Stomach smooth muscle (tissue), 2 donors: Measurements from ENCODE around the gene NRXN3.

Source experiments
- H3K27ac ChIP-seq: one replicate; pipeline ENCODE4 v1.7.0; 2013; ENCODE audit warnings: mild to moderate bottlenecking, low read length, inconsistent platforms
- H3K27me3 ChIP-seq, 2 donors: one replicate each; pipeline ENCODE4 v1.7.0; 2013; ENCODE audit warnings: low read length in 2 of 2; ENCODE audit not compliant: insufficient read depth in 2 of 2, control insufficient read depth in 1 of 2
- H3K36me3 ChIP-seq, 2 donors: one replicate each; pipeline ENCODE4 v1.7.0; 2013; ENCODE audit warnings: low read length in 2 of 2; ENCODE audit not compliant: control insufficient read depth in 2 of 2, insufficient read depth in 2 of 2
- H3K4me1 ChIP-seq: one replicate; pipeline ENCODE4 v1.7.0; 2013; ENCODE audit warnings: low read length; ENCODE audit not compliant: control insufficient read depth, insufficient read depth
- H3K4me3 ChIP-seq, 2 donors: one replicate each; pipeline ENCODE4 v1.7.0; 2013; ENCODE audit warnings: low read length in 2 of 2
- H3K9ac ChIP-seq, 2 donors: one replicate each; pipeline ENCODE4 v1.7.0; 2013; ENCODE audit warnings: low read length in 2 of 2, mild to moderate bottlenecking in 1 of 2
- H3K9me3 ChIP-seq, 2 donors: one replicate each; pipeline ENCODE4 v1.7.0; 2013; ENCODE audit warnings: low read length in 2 of 2; ENCODE audit not compliant: control insufficient read depth in 2 of 2
- donor health status: healthy.
- donor health status: Pancreatic carcinoma.

The NRXN3 gene

GRCh38 chr14:79225815-79226214 is 1055.6 kb downstream of the NRXN3 start:
- no peak overlapping the region for H3K9ac ChIP-seq
- no peak overlapping the region for H3K27ac ChIP-seq
- no peaks in the 10 kb centered on the region for H3K9me3 ChIP-seq
- no peaks in the 10 kb centered on the region for H3K4me1 ChIP-seq
- H3K36me3 ChIP-seq, result no peaks in the 10 kb centered on the region
- no peak overlapping the region for H3K4me3 ChIP-seq
- H3K27me3 ChIP-seq, result no peaks in the 10 kb centered on the region

GRCh38 chr14:79229383-79229909 is 1059.3 kb downstream of the NRXN3 start:
- H3K9me3 ChIP-seq, result no peaks in the 10 kb centered on the region
- no peaks in the 10 kb centered on the region for H3K4me1 ChIP-seq
- H3K9ac ChIP-seq, result no peak overlapping the region
- H3K27ac ChIP-seq, result no peak overlapping the region
- peak overlapping the region in 1 of 2 donors; percentile 34 for H3K4me3 ChIP-seq
- no peaks in the 10 kb centered on the region for H3K36me3 ChIP-seq
- H3K27me3 ChIP-seq, result no peaks in the 10 kb centered on the region

GRCh38 chr14:79242666-79243065 is 1072.5 kb downstream of the NRXN3 start:
- Histone ChIP-seq H3K4me3 (no peak overlapping the region), H3K27ac (no peak overlapping the region), H3K9me3 (no peaks in the 10 kb centered on the region), H3K27me3 (no peaks in the 10 kb centered on the region), H3K36me3 (no peaks in the 10 kb centered on the region), H3K4me1 (no peaks in the 10 kb centered on the region), H3K9ac (no peak overlapping the region)

- H3K9ac ChIP-seq, result no peak overlapping the region
- no peak overlapping the region for H3K4me3 ChIP-seq
- H3K27ac ChIP-seq, result no peak overlapping the region
These were observed 1076.0 kb downstream of the NRXN3 start for GRCh38 chr14:79246173-79246572.

GRCh38 chr14:79248126-79248525 is 1078.0 kb downstream of the NRXN3 start:
- no peaks in the 10 kb centered on the region for H3K9me3 ChIP-seq
- H3K4me1 ChIP-seq, result no peaks in the 10 kb centered on the region
- H3K4me3 ChIP-seq, result no peak overlapping the region
- no peaks in the 10 kb centered on the region for H3K36me3 ChIP-seq
- H3K27ac ChIP-seq, result no peak overlapping the region
- H3K27me3 ChIP-seq, result no peaks in the 10 kb centered on the region
- no peak overlapping the region for H3K9ac ChIP-seq

More at GRCh38 chr14:79246173-79246572, 1076.0 kb downstream of the NRXN3 start:
- Histone ChIP-seq H3K27me3 (no peaks in the 10 kb centered on the region), H3K4me1 (no peaks in the 10 kb centered on the region), H3K9me3 (no peaks in the 10 kb centered on the region), H3K36me3 (no peaks in the 10 kb centered on the region)

- H3K36me3 ChIP-seq, result no peaks in the 10 kb centered on the region
- no peak overlapping the region for H3K4me3 ChIP-seq
- no peaks in the 10 kb centered on the region for H3K4me1 ChIP-seq
- H3K27ac ChIP-seq, result no peak overlapping the region
- no peak overlapping the region for H3K9ac ChIP-seq
- no peaks in the 10 kb centered on the region for H3K9me3 ChIP-seq
- H3K27me3 ChIP-seq, result no peaks in the 10 kb centered on the region
These were observed 1078.6 kb downstream of the NRXN3 start for GRCh38 chr14:79248771-79249170.

GRCh38 chr14:79251278-79251677 is 1081.1 kb downstream of the NRXN3 start:
- Histone ChIP-seq H3K27me3 (no peaks in the 10 kb centered on the region), H3K9me3 (no peaks in the 10 kb centered on the region), H3K36me3 (no peaks in the 10 kb centered on the region), H3K9ac (no peak overlapping the region), H3K4me3 (no peak overlapping the region), H3K4me1 (no peaks in the 10 kb centered on the region), H3K27ac (no peak overlapping the region)

GRCh38 chr14:79253576-79253975 is 1083.4 kb downstream of the NRXN3 start:
- H3K4me1 ChIP-seq, result no peaks in the 10 kb centered on the region
- no peak overlapping the region for H3K27ac ChIP-seq
- no peaks in the 10 kb centered on the region for H3K36me3 ChIP-seq
- H3K9ac ChIP-seq, result no peak overlapping the region
- no peak overlapping the region for H3K4me3 ChIP-seq
- H3K9me3 ChIP-seq, result no peaks in the 10 kb centered on the region
- no peaks in the 10 kb centered on the region for H3K27me3 ChIP-seq

GRCh38 chr14:79254069-79254775 is 1084.0 kb downstream of the NRXN3 start:
- Histone ChIP-seq H3K36me3 (no peaks in the 10 kb centered on the region), H3K4me3 (no peak overlapping the region), H3K27ac (no peak overlapping the region), H3K4me1 (no peaks in the 10 kb centered on the region), H3K9me3 (no peaks in the 10 kb centered on the region), H3K27me3 (no peaks in the 10 kb centered on the region), H3K9ac (no peak overlapping the region)

GRCh38 chr14:79256380-79256779 is 1086.2 kb downstream of the NRXN3 start:
- Histone ChIP-seq H3K4me1 (no peaks in the 10 kb centered on the region), H3K9me3 (no peaks in the 10 kb centered on the region), H3K36me3 (no peaks in the 10 kb centered on the region), H3K9ac (no peak overlapping the region), H3K4me3 (no peak overlapping the region), H3K27me3 (no peaks in the 10 kb centered on the region), H3K27ac (no peak overlapping the region)

- H3K4me1 ChIP-seq, result no peaks in the 10 kb centered on the region
- no peak overlapping the region for H3K27ac ChIP-seq
- H3K9me3 ChIP-seq, result no peaks in the 10 kb centered on the region
- H3K9ac ChIP-seq, result no peak overlapping the region
- no peak overlapping the region for H3K4me3 ChIP-seq
- H3K36me3 ChIP-seq, result no peaks in the 10 kb centered on the region
- H3K27me3 ChIP-seq, result no peaks in the 10 kb centered on the region
These were observed 1090.2 kb downstream of the NRXN3 start for GRCh38 chr14:79260406-79260805.
